H1 (cell line): Measurements from ENCODE around the gene SOWAHD. TPM values are rescaled to one million over a fixed set of nuclear protein-coding genes. Genes with fewer than 3 reads are reported as not detected.

ENCODE experiments used
- CTCF ChIA-PET: fragments of 300-600 bp; sonication (Branson Sonifier 250); formaldehyde crosslinking; loops from one replicate; lab custom pipeline; 2021; ENCODE audit not compliant: partially characterized antibody; lab: Charles Lee
- POLR2A ChIA-PET: fragments of 300-600 bp; sonication (Branson Sonifier 250); formaldehyde crosslinking; loops from one replicate; lab custom pipeline; 2021; ENCODE audit warnings: inconsistent platforms; ENCODE audit not compliant: partially characterized antibody; lab: Charles Lee
- DNase-seq, 2 experiments: peaks; one replicate each; pipeline versions ENCODE4 v3.0.0 to v3.0.0-alpha.2; 2010 to 2022; ENCODE audit warnings: low spot score in 2 of 2, low read depth in 1 of 2, mixed read lengths in 1 of 2
- FAIRE-seq: peaks from 2 replicates; lab custom pipeline; 2011; peaks lifted over from hg19 to GRCh38; lab: Jason Lieb, UNC
- H2AFZ ChIP-seq: 2 replicates; pipeline ENCODE4 v1.8.1; 2012; ENCODE audit warnings: low read length, inconsistent platforms
- H2AK5ac ChIP-seq: 2 replicates; pipeline ENCODE4 v1.6.1; 2013; ENCODE audit warnings: low read depth, low read length
- H2BK120ac ChIP-seq: replicated peaks from 2 replicates; pipeline ENCODE3; 2013; ENCODE audit warnings: low read depth, low read length, inconsistent platforms
- H2BK12ac ChIP-seq: 2 replicates; pipeline ENCODE4 v1.6.1; 2013; ENCODE audit warnings: low read depth, low read length
- H2BK15ac ChIP-seq: 2 replicates; pipeline ENCODE4 v1.6.1; 2013; ENCODE audit warnings: low read length
- H2BK20ac ChIP-seq: 2 replicates; pipeline ENCODE4 v1.6.1; 2013; ENCODE audit warnings: low read length
- H2BK5ac ChIP-seq: 2 replicates; pipeline ENCODE4 v1.6.1; 2013; ENCODE audit warnings: low read depth, low read length
- H3K14ac ChIP-seq: 2 replicates; pipeline ENCODE4 v1.6.1; 2013; ENCODE audit warnings: inconsistent platforms; ENCODE audit not compliant: insufficient read length
- H3K18ac ChIP-seq: 2 replicates; pipeline ENCODE4 v1.6.1; 2013; ENCODE audit warnings: low read length; ENCODE audit errors: extremely low read depth
- H3K23ac ChIP-seq: 2 replicates; pipeline ENCODE4 v1.6.1; 2013; ENCODE audit warnings: inconsistent platforms; ENCODE audit not compliant: insufficient read length
- H3K23me2 ChIP-seq: 2 replicates; pipeline ENCODE4 v1.6.1; 2013; ENCODE audit warnings: low read depth, low read length
- H3K27ac ChIP-seq: 2 replicates; pipeline ENCODE4 v1.6.1; 2011; ENCODE audit warnings: low read depth, low read length, inconsistent platforms
- H3K27me3 ChIP-seq, 4 experiments: replicated peaks in 1 of 4; 1 replicate in 1 of 4; 2 replicates in 3 of 4; pipeline versions ENCODE4 v1.6.1 to v1.8.1; 2011 to 2013; ENCODE audit warnings: low read length in 3 of 4, mild to moderate bottlenecking in 3 of 4, inconsistent platforms in 2 of 4, mixed read lengths in 2 of 4, moderate library complexity in 1 of 4; ENCODE audit not compliant: control insufficient read depth in 3 of 4, insufficient read depth in 3 of 4; ENCODE audit errors: extremely low read depth in 1 of 4
- H3K36me3 ChIP-seq, 4 experiments: 2 replicates each; pipeline versions ENCODE4 v1.6.1 to v1.8.1; 2011 to 2013; ENCODE audit warnings: mild to moderate bottlenecking in 4 of 4, low read length in 3 of 4, moderate library complexity in 2 of 4, control low read depth in 1 of 4, inconsistent platforms in 1 of 4; ENCODE audit not compliant: insufficient read depth in 4 of 4, control insufficient read depth in 2 of 4
- H3K4ac ChIP-seq: replicated peaks from 2 replicates; pipeline ENCODE3; 2013; ENCODE audit warnings: low read length, low read depth, mixed read lengths, inconsistent platforms; ENCODE audit not compliant: insufficient read length
- H3K4me1 ChIP-seq, 4 experiments: replicated peaks in 1 of 4; 1 replicate in 1 of 4; 2 replicates in 3 of 4; pipeline versions ENCODE4 v1.6.1 to v1.8.1; 2011 to 2013; ENCODE audit warnings: low read length in 3 of 4, inconsistent platforms in 2 of 4, mixed read lengths in 1 of 4; ENCODE audit not compliant: insufficient read depth in 4 of 4, control insufficient read depth in 3 of 4
- H3K4me2 ChIP-seq, 2 experiments: 2 replicates each; pipeline versions ENCODE4 v1.6.1 to v1.8.1; 2011 to 2013; ENCODE audit warnings: low read depth in 2 of 2, low read length in 2 of 2, control low read depth in 1 of 2, inconsistent platforms in 1 of 2, mild to moderate bottlenecking in 1 of 2; ENCODE audit not compliant: insufficient read depth in 1 of 2
- H3K4me3 ChIP-seq, 4 experiments: fragments of 200-600, 300-600 bp in 1 of 4; sonication (generic), shearing (Covaris generic), sonication (Bioruptor Twin) in 1 of 4; 2 replicates each; pipeline versions ENCODE4 v1.5.1 to v1.8.1; 2011 to 2016; ENCODE audit warnings: low read length in 4 of 4, low read depth in 3 of 4, control low read depth in 2 of 4, inconsistent platforms in 2 of 4, mild to moderate bottlenecking in 2 of 4, mixed read lengths in 1 of 4, moderate library complexity in 1 of 4; ENCODE audit not compliant: insufficient read depth in 2 of 4; ENCODE audit errors: extremely low read depth in 1 of 4
- H3K56ac ChIP-seq: replicated peaks from 2 replicates; pipeline ENCODE3; 2013; ENCODE audit warnings: low read depth, mild to moderate bottlenecking, mixed read lengths, low read length, inconsistent platforms; ENCODE audit not compliant: insufficient read length
- H3K79me1 ChIP-seq: 2 replicates; pipeline ENCODE4 v1.6.1; 2013; ENCODE audit warnings: low read depth, low read length, control low read depth
- H3K79me2 ChIP-seq, 2 experiments: 2 replicates each; pipeline versions ENCODE4 v1.6.1 to v1.8.1; 2012 to 2013; ENCODE audit warnings: low read length in 2 of 2, mild to moderate bottlenecking in 2 of 2, inconsistent platforms in 1 of 2; ENCODE audit not compliant: insufficient read depth in 2 of 2, control insufficient read depth in 1 of 2
- H3K9ac ChIP-seq, 4 experiments: replicated peaks in 1 of 4; 1 replicate in 1 of 4; 2 replicates in 3 of 4; pipeline versions ENCODE4 v1.6.1 to v1.8.1; 2011 to 2013; ENCODE audit warnings: low read depth in 3 of 4, low read length in 3 of 4, control low read depth in 2 of 4, mild to moderate bottlenecking in 2 of 4, moderate library complexity in 2 of 4, inconsistent platforms in 1 of 4; ENCODE audit errors: extremely low read depth in 1 of 4
- H3K9me3 ChIP-seq, 2 experiments: 2 replicates each; pipeline versions ENCODE4 v1.6.1 to v1.8.1; 2012 to 2013; ENCODE audit warnings: mild to moderate bottlenecking in 2 of 2, moderate library complexity in 2 of 2, control low read depth in 1 of 2, inconsistent platforms in 1 of 2, low read depth in 1 of 2, low read length in 1 of 2, mixed read lengths in 1 of 2; ENCODE audit not compliant: insufficient read depth in 2 of 2
- H4K20me1 ChIP-seq, 2 experiments: replicated peaks in 1 of 2; 2 replicates each; pipeline versions ENCODE3 to v1.8.1; 2011 to 2013; ENCODE audit warnings: inconsistent platforms in 2 of 2, low read length in 2 of 2, mild to moderate bottlenecking in 1 of 2; ENCODE audit not compliant: insufficient read depth in 2 of 2, control insufficient read depth in 1 of 2
- H4K5ac ChIP-seq: 2 replicates; pipeline ENCODE4 v1.6.1; 2013; ENCODE audit warnings: low read length, low read depth, mixed read lengths, inconsistent platforms; ENCODE audit not compliant: insufficient read length
- H4K8ac ChIP-seq: 2 replicates; pipeline ENCODE4 v1.8.0; 2013; ENCODE audit warnings: mild to moderate bottlenecking, moderate library complexity, low read length, inconsistent platforms; ENCODE audit not compliant: insufficient read depth; ENCODE audit errors: extremely low read depth
- H4K91ac ChIP-seq: replicated peaks from 2 replicates; pipeline ENCODE3; 2013; ENCODE audit warnings: low read length, mixed read lengths, inconsistent platforms; ENCODE audit not compliant: insufficient read length
- BACH1 ChIP-seq: IDR thresholded peaks from 2 replicates; pipeline ENCODE4 v1.6.1; 2012; ENCODE audit warnings: low read length, improper control_type of control experiment
- CEBPB ChIP-seq: IDR thresholded peaks from 2 replicates; pipeline ENCODE4 v1.6.1; 2012; ENCODE audit warnings: low read depth, low read length
- CHD2 ChIP-seq: IDR thresholded peaks from 2 replicates; pipeline ENCODE4 v1.6.1; 2012; ENCODE audit warnings: low read length, improper control_type of control experiment
- CTCF ChIP-seq, 3 experiments: IDR thresholded peaks; 1 replicate in 2 of 3; 2 replicates in 1 of 3; pipeline versions ENCODE4 v1.5.1 to v1.6.1; 2011; ENCODE audit warnings: low read length in 3 of 3, mild to moderate bottlenecking in 3 of 3, inconsistent platforms in 2 of 3, low read depth in 1 of 3, moderate library complexity in 1 of 3; ENCODE audit not compliant: insufficient read depth in 1 of 3; ENCODE audit errors: control extremely low read depth in 1 of 3
- GTF2F1 ChIP-seq: IDR thresholded peaks from 2 replicates; pipeline ENCODE4 v1.6.1; 2012; ENCODE audit warnings: low read depth, low read length, improper control_type of control experiment, borderline replicate concordance
- MAX ChIP-seq: IDR thresholded peaks from 2 replicates; pipeline ENCODE4 v1.6.1; 2012; ENCODE audit warnings: inconsistent platforms
- PHF8 ChIP-seq: fragments of 200-600 bp; sonication (generic); conservative IDR thresholded peaks from 2 replicates; pipeline ENCODE4 v1.7.1; 2012; ENCODE audit warnings: low read depth, mild to moderate bottlenecking, inconsistent platforms, low read length, moderate library complexity
- SP4 ChIP-seq: IDR thresholded peaks from 2 replicates; pipeline ENCODE4 v1.6.1; 2012; ENCODE audit warnings: low read length, inconsistent platforms
- TAF7 ChIP-seq: optimal IDR thresholded peaks from 2 replicates; pipeline ENCODE3; 2011; ENCODE audit warnings: low read depth, mild to moderate bottlenecking, inconsistent platforms, low read length, moderate library complexity, borderline replicate concordance
- WGBS, 2 experiments: shearing (Covaris generic) in 1 of 2; methylation state at CpG; one replicate each; pipeline versions ENCODE4 v1.1.6 to v1.1.7; 2013 to 2015; ENCODE audit warnings: low lambda C conversion rate in 2 of 2, mixed read lengths in 2 of 2, inconsistent platforms in 1 of 2, low coverage in 1 of 2, missing lambda C conversion rate in 1 of 2; ENCODE audit not compliant: insufficient replicate concordance in 2 of 2, insufficient coverage in 1 of 2, insufficient read length in 1 of 2; ENCODE audit errors: extremely low coverage in 1 of 2, missing lambda C conversion rate in 1 of 2; 5-methylcytosine and 5-hydroxymethylcytosine counted together
- polyA plus RNA-seq, 7 experiments: library from polyadenylated mRNA; depleted of rRNA in 3 of 7; stranded (reverse) in 5 of 7; unstranded in 2 of 7; fragments of >200 nt in 5 of 7; fragments of 200-250 nt in 2 of 7; gene quantifications; 1 replicate in 5 of 7; 2 replicates in 1 of 7; 4 replicates in 1 of 7; pipeline versions ENCODE4 v1.2.1 to v1.2.3, GENCODE V29; 2011 to 2013; ENCODE audit warnings: missing spikeins in 2 of 7, mixed read lengths in 2 of 7
- total RNA-seq: library from RNA; stranded (reverse); fragmentation: NEBNext Ultra II Directional; extraction: Animal tissue kit (Norgen Biotek cat#: 25700); gene quantifications from 2 replicates; pipeline ENCODE4 v1.2.1, GENCODE V29; 2021

The SOWAHD gene
- total and polyA plus RNA-seq, 2 of the 8 experiments (the other 6 are each of a cell fraction or from before 2014, with no cell fraction given): 1.7 to 2.9 TPM

GRCh38 chrX:119729408-119730201 is 28.8 kb upstream of the SOWAHD start:
- no peak overlapping the region for H3K4ac ChIP-seq
- H3K36me3 ChIP-seq: no peaks in the 10 kb centered on the region
- FAIRE-seq (peak; percentile 36), DNase-seq (peak; percentile 21 to 60)
- no peak overlapping the region for H2BK12ac ChIP-seq
- no peaks in the 10 kb centered on the region for H3K79me1 ChIP-seq
- ChIA-PET POLR2A (interaction anchor here (0.7 to 1.3 kb wide), 5 partner anchors 17 to 419 kb away, joined by 3 to 4 read pairs (median 3); partner anchors contain the start of gene RPL39), CTCF (interaction anchor here (0.6 to 6.9 kb wide), 44 partner anchors 9 to 1470 kb away, joined by 3 to 47 read pairs (median 4); partner anchors contain the start of genes NKRF, SEPTIN6, SOWAHD and UPF3B)
- H2AFZ ChIP-seq: no peak overlapping the region
- H3K27me3 ChIP-seq: no peaks in the 10 kb centered on the region
- H3K4me1 ChIP-seq: peaks cover 0 to 2% (median under 1%) of the 10 kb centered on the region in 4 experiments; a peak in 2 of 7 replicates
- no peak overlapping the region for H3K18ac ChIP-seq
- no peak overlapping the region for H3K27ac ChIP-seq
- H3K4me2 ChIP-seq: peak overlapping the region in 1 of 2 experiments; percentile 44; a peak in 2 of 4 replicates
- no peak overlapping the region for H4K8ac ChIP-seq
- no peak overlapping the region for H3K9ac ChIP-seq
- no peaks in the 10 kb centered on the region for H3K23me2 ChIP-seq
- H3K23ac ChIP-seq: no peak overlapping the region
- no peak overlapping the region for H2BK120ac ChIP-seq
- H3K79me2 ChIP-seq: no peaks in the 10 kb centered on the region
- no peak overlapping the region for H2BK15ac ChIP-seq
- H4K91ac ChIP-seq: no peak overlapping the region
- no peak overlapping the region for H2BK5ac ChIP-seq
- H3K4me3 ChIP-seq: no peak overlapping the region
- H2BK20ac ChIP-seq: no peak overlapping the region
- no peak overlapping the region for H2AK5ac ChIP-seq
- WGBS, 2 experiments: 26% methylated on average over 13 of the region's 14 CpGs; no CpG with 5 or more reads in 1 of the 2 experiments
- H4K20me1 ChIP-seq: no peaks in the 10 kb centered on the region
- H3K9me3 ChIP-seq: no peaks in the 10 kb centered on the region
- H4K5ac ChIP-seq: no peak overlapping the region
- H3K14ac ChIP-seq: no peak overlapping the region
- no peak overlapping the region for H3K56ac ChIP-seq
- TF ChIP-seq GTF2F1 (no peak), CEBPB (peak; percentile 66; the same call in 1 of the 2 replicates), TAF7 (no peak), MAX (no peak), CTCF (IDR thresholded peaks at IDR 0.05; ENCODE audit: control extremely low read depth in 1 of 3, insufficient read depth in 1 of 3, low read depth in 1 of 3, low read length in 3 of 3) (peak; percentile 16 to 57 (median 55)), PHF8 (no peak), BACH1 (no peak), SP4 (no peak), CHD2 (no peak)
